GM23338 (cell line): ENCODE measurements around the gene GPR35. TPM values are rescaled to one million over a fixed set of nuclear protein-coding genes. Genes with fewer than 3 reads are reported as not detected.

Source experiments
- ATAC-seq: fragments of 200-7000 bp; cut with Tn5 transposase; 3 replicates; pipeline ENCODE4 v1.9.1; 2020
- DNase-seq: peaks from one replicate; pipeline ENCODE4 v3.0.0-alpha.2; 2015; ENCODE audit warnings: low spot score
- H2AFZ ChIP-seq: fragments of 200-600 bp; sonication (generic); 2 replicates; pipeline ENCODE4 v1.8.0; 2016; ENCODE audit warnings: antibody characterized with exemption, mild to moderate bottlenecking, moderate library complexity
- H3F3A ChIP-seq: fragments of 200-600 bp; sonication (generic); replicated peaks from 2 replicates; pipeline ENCODE4 v1.8.0; 2017; ENCODE audit warnings: antibody characterized with exemption, mixed run types, low read depth
- H3K27ac ChIP-seq: fragments of 200-600 bp; sonication (generic); 2 replicates; pipeline ENCODE4 v1.6.1; 2016; ENCODE audit warnings: low read depth
- H3K27me3 ChIP-seq: fragments of 200-600 bp; sonication (generic); 2 replicates; pipeline ENCODE4 v1.8.0; 2016; ENCODE audit warnings: mild to moderate bottlenecking, mixed run types, moderate library complexity; ENCODE audit not compliant: insufficient read depth
- H3K36me3 ChIP-seq: fragments of 200-600 bp; sonication (generic); 2 replicates; pipeline ENCODE4 v1.8.0; 2016; ENCODE audit warnings: mild to moderate bottlenecking; ENCODE audit not compliant: insufficient read depth
- H3K4me1 ChIP-seq: fragments of 200-600 bp; sonication (generic); 2 replicates; pipeline ENCODE4 v1.8.0; 2016; ENCODE audit warnings: mild to moderate bottlenecking, moderate library complexity; ENCODE audit not compliant: insufficient read depth
- H3K4me2 ChIP-seq: fragments of 200-600 bp; sonication (generic); 2 replicates; pipeline ENCODE4 v1.7.1; 2017; ENCODE audit warnings: mixed run types
- H3K4me3 ChIP-seq: fragments of 200-600 bp; sonication (generic); 2 replicates; pipeline ENCODE4 v1.6.1; 2016; ENCODE audit warnings: mixed run types
- H3K79me2 ChIP-seq: fragments of 200-600 bp; sonication (generic); replicated peaks from 2 replicates; pipeline ENCODE4 v1.8.0; 2017; ENCODE audit warnings: mild to moderate bottlenecking; ENCODE audit not compliant: insufficient read depth
- H3K9me2 ChIP-seq: fragments of 200-600 bp; sonication (generic); 2 replicates; pipeline ENCODE4 v1.8.0; 2017; ENCODE audit not compliant: insufficient read depth
- H4K20me1 ChIP-seq: fragments of 200-600 bp; sonication (generic); replicated peaks from 2 replicates; pipeline ENCODE4 v1.8.0; 2017; ENCODE audit warnings: mild to moderate bottlenecking; ENCODE audit not compliant: insufficient read depth
- H3K27ac Mint-ChIP-seq: 2 replicates; pipeline ENCODE4 v1.8.0; 2020; ENCODE audit warnings: inconsistent platforms, mild to moderate bottlenecking, moderate library complexity, mixed read lengths
- H3K27me3 Mint-ChIP-seq: 3 replicates; pipeline ENCODE4 v1.8.0; 2022; ENCODE audit warnings: low read depth, mild to moderate bottlenecking, moderate library complexity, mixed read lengths, inconsistent platforms; ENCODE audit not compliant: insufficient read depth, poor library complexity
- H3K36me3 Mint-ChIP-seq: 3 replicates; pipeline ENCODE4 v1.8.0; 2021; ENCODE audit warnings: low read depth, mild to moderate bottlenecking, inconsistent platforms, moderate library complexity, mixed read lengths
- H3K4me1 Mint-ChIP-seq: 3 replicates; pipeline ENCODE4 v1.8.0; 2020; ENCODE audit warnings: mild to moderate bottlenecking, inconsistent platforms, mixed read lengths
- H3K4me3 Mint-ChIP-seq: 3 replicates; pipeline ENCODE4 v1.8.0; 2021; ENCODE audit warnings: moderate library complexity, mild to moderate bottlenecking, inconsistent platforms, mixed read lengths
- H3K9me3 Mint-ChIP-seq: 3 replicates; pipeline ENCODE4 v1.8.0; 2020; ENCODE audit warnings: moderate library complexity, mild to moderate bottlenecking, inconsistent platforms, mixed read lengths
- CTCF ChIP-seq, 2 experiments: fragments of 200-600 bp in 1 of 2; sonication (generic) in 1 of 2; conservative IDR thresholded peaks; 2 replicates each; pipeline versions ENCODE4 v1.5.1 to v1.6.1; 2016 to 2017; ENCODE audit warnings: antibody characterized with exemption in 2 of 2, low read depth in 2 of 2, mild to moderate bottlenecking in 2 of 2, moderate library complexity in 1 of 2
- EZH2 ChIP-seq: fragments of 200-600 bp; sonication (generic); IDR thresholded peaks from one replicate; pipeline ENCODE4 v1.8.0; 2017; ENCODE audit warnings: antibody characterized with exemption, mild to moderate bottlenecking, low read depth; ENCODE audit not compliant: unreplicated experiment
- EZH2phosphoT487 ChIP-seq: fragments of 200-600 bp; sonication (generic); IDR thresholded peaks from one replicate; pipeline ENCODE4 v1.8.1; 2018; ENCODE audit warnings: antibody characterized with exemption; ENCODE audit not compliant: unreplicated experiment
- JUNB ChIP-seq: IDR thresholded peaks from one replicate; pipeline ENCODE4 v1.6.1; 2016; ENCODE audit warnings: antibody characterized with exemption; ENCODE audit not compliant: unreplicated experiment
- REST ChIP-seq: IDR thresholded peaks from one replicate; pipeline ENCODE4 v1.6.1; 2018; ENCODE audit warnings: antibody characterized with exemption; ENCODE audit not compliant: unreplicated experiment
- ZNF462 ChIP-seq: fragments of 250-450 bp; sonication (Bioruptor Pico); IDR thresholded peaks from 2 replicates; pipeline ENCODE4 v1.5.0; 2020; ENCODE audit warnings: mild to moderate bottlenecking, moderate library complexity
- polyA plus RNA-seq: library from polyadenylated mRNA; unstranded; fragments of >200 nt; fragmentation: Nextera tagmentation; extraction: Ambion mirVana; gene quantifications from 2 replicates; pipeline ENCODE4 v1.2.1, GENCODE V29; 2016
- total RNA-seq: library from RNA; depleted of rRNA; stranded (reverse); fragments of >200 nt; shearing (Covaris generic); gene quantifications from 2 replicates; pipeline ENCODE4 v1.2.3, GENCODE V29; 2014
- TF ChIP-seq, protein P1 (sequence below): IDR thresholded peaks from 2 replicates; pipeline ENCODE4 v1.6.1; 2016; ENCODE audit warnings: antibody characterized with exemption

Gene GPR35
- total and polyA plus RNA-seq, 2 experiments from 2014 or later = not detected

GRCh38 chr2:240594511-240595380 is 30.5 kb upstream of the GPR35 start:
- TF ChIP-seq ZNF462 (no peak), REST (no peak), JUNB (no peak), CTCF (conservative IDR thresholded peaks at IDR 0.05; ENCODE audit: low read depth in 2 of 2) (no peak), EZH2 (no peak), EZH2phosphoT487 (no peak)
- TF ChIP-seq, protein P1, sequence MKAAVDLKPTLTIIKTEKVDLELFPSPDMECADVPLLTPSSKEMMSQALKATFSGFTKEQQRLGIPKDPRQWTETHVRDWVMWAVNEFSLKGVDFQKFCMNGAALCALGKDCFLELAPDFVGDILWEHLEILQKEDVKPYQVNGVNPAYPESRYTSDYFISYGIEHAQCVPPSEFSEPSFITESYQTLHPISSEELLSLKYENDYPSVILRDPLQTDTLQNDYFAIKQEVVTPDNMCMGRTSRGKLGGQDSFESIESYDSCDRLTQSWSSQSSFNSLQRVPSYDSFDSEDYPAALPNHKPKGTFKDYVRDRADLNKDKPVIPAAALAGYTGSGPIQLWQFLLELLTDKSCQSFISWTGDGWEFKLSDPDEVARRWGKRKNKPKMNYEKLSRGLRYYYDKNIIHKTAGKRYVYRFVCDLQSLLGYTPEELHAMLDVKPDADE = no peak
- DNase-seq (no peak), ATAC-seq (no peak)
- no peak overlapping the region for H3K27ac ChIP-seq
- H3K4me2 ChIP-seq = no peak overlapping the region
- H3K27me3 ChIP-seq = no peaks in the 10 kb centered on the region
- H3K27me3 Mint-ChIP-seq = peaks cover 1% of the 10 kb centered on the region
- no peaks in the 10 kb centered on the region for H3K36me3 ChIP-seq
- no peaks in the 10 kb centered on the region; the same call in 1 of the 3 replicates for H3K36me3 Mint-ChIP-seq
- H3K4me3 Mint-ChIP-seq = no peak overlapping the region
- no peaks in the 10 kb centered on the region for H3K9me3 Mint-ChIP-seq
- no peaks in the 10 kb centered on the region for H3F3A ChIP-seq
- H3K79me2 ChIP-seq = peaks cover 24% of the 10 kb centered on the region
- H3K4me3 ChIP-seq = no peak overlapping the region
- no peaks in the 10 kb centered on the region; the same call in 2 of the 3 replicates for H3K4me1 Mint-ChIP-seq
- H3K27ac Mint-ChIP-seq = no peak overlapping the region
- H4K20me1 ChIP-seq = peaks cover 3% of the 10 kb centered on the region
- H3K4me1 ChIP-seq = no peaks in the 10 kb centered on the region
- no peak overlapping the region for H2AFZ ChIP-seq
- no peaks in the 10 kb centered on the region for H3K9me2 ChIP-seq
